ENCODE results near the gene SATB2. TPM values are rescaled to one million over a fixed set of nuclear protein-coding genes. Genes with fewer than 3 reads are reported as not detected.
A peak's percentile ranks its signal among the peaks of the same experiment; 100 is the strongest.

Gene SATB2
- total RNA-seq, 1 donor from 2014 or later: 1.6 TPM

GRCh38 chr2:199477277-199477834, 19.6 kb upstream of the SATB2 start:
- no peak for FAIRE-seq
- Histone ChIP-seq H3K27me3 (ENCODE audit: control insufficient read depth, insufficient read depth, low read length) (no peaks in the 10 kb centered on the region), H3K4me3 (ENCODE audit: low read depth, low read length) (no peak overlapping the region), H3K36me3 (ENCODE audit: control insufficient read depth, insufficient read depth, low read length) (no peaks in the 10 kb centered on the region)
- DNase-seq (ENCODE audit: low read depth): no peak
- no peak for TF ChIP-seq CTCF (IDR thresholded peaks at IDR 0.05; ENCODE audit: insufficient read depth, low read length, severe bottlenecking)

- TF ChIP-seq CTCF (IDR thresholded peaks at IDR 0.05; ENCODE audit: insufficient read depth, low read length, severe bottlenecking): peak; percentile 56
- Histone ChIP-seq H3K27me3 (ENCODE audit: control insufficient read depth, insufficient read depth, low read length) (peaks cover 47% of the 10 kb centered on the region), H3K36me3 (ENCODE audit: control insufficient read depth, insufficient read depth, low read length) (no peaks in the 10 kb centered on the region), H3K4me3 (ENCODE audit: low read depth, low read length) (no peak overlapping the region)
- DNase-seq (ENCODE audit: low read depth) (no peak), FAIRE-seq (no peak)
Measured at GRCh38 chr2:199471443-199472057, 13.8 kb upstream of the SATB2 start.

GRCh38 chr2:199470672-199471442, 13.1 kb upstream of the SATB2 start:
- FAIRE-seq: no peak
- Histone ChIP-seq H3K4me3 (ENCODE audit: low read depth, low read length) (no peak overlapping the region), H3K27me3 (ENCODE audit: control insufficient read depth, insufficient read depth, low read length) (peaks cover 54% of the 10 kb centered on the region), H3K36me3 (ENCODE audit: control insufficient read depth, insufficient read depth, low read length) (no peaks in the 10 kb centered on the region)
- no peak for DNase-seq (ENCODE audit: low read depth)
- TF ChIP-seq CTCF (IDR thresholded peaks at IDR 0.05; ENCODE audit: insufficient read depth, low read length, severe bottlenecking): no peak

GRCh38 chr2:199470361-199470671, 12.6 kb upstream of the SATB2 start:
- Histone ChIP-seq H3K36me3 (ENCODE audit: control insufficient read depth, insufficient read depth, low read length) (no peaks in the 10 kb centered on the region), H3K27me3 (ENCODE audit: control insufficient read depth, insufficient read depth, low read length) (peaks cover 56% of the 10 kb centered on the region), H3K4me3 (ENCODE audit: low read depth, low read length) (no peak overlapping the region)
- FAIRE-seq (no peak), DNase-seq (ENCODE audit: low read depth) (no peak)
- no peak for TF ChIP-seq CTCF (IDR thresholded peaks at IDR 0.05; ENCODE audit: insufficient read depth, low read length, severe bottlenecking)

GRCh38 chr2:199469514-199470360, 12.0 kb upstream of the SATB2 start:
- no peak overlapping the region for H3K4me3 ChIP-seq (ENCODE audit: low read depth, low read length)
- no peak for TF ChIP-seq CTCF (IDR thresholded peaks at IDR 0.05; ENCODE audit: insufficient read depth, low read length, severe bottlenecking)
- DNase-seq (ENCODE audit: low read depth) (no peak), FAIRE-seq (peak; percentile 83)
- H3K27me3 ChIP-seq (ENCODE audit: control insufficient read depth, insufficient read depth, low read length): peaks cover 58% of the 10 kb centered on the region
- H3K36me3 ChIP-seq (ENCODE audit: control insufficient read depth, insufficient read depth, low read length): no peaks in the 10 kb centered on the region
